Suprapubic skin (tissue), 4 donors: ENCODE data around the gene DNASE1. TPM values are rescaled to one million over a fixed set of nuclear protein-coding genes. Genes with fewer than 3 reads are reported as not detected.

Experiments
- DNase-seq, 2 donors: peaks; one replicate each; pipeline ENCODE4 v3.0.0-alpha.2; 2019; ENCODE audit warnings: low spot score in 2 of 2
- H3K27ac ChIP-seq: fragments of 200-600 bp; sonication (generic); one replicate; pipeline ENCODE4 v1.5.1; 2019
- H3K27me3 ChIP-seq: fragments of 200-600 bp; sonication (generic); one replicate; pipeline ENCODE4 v1.5.1; 2019
- H3K36me3 ChIP-seq: fragments of 200-600 bp; sonication (generic); one replicate; pipeline ENCODE4 v1.5.1; 2019
- H3K4me1 ChIP-seq: fragments of 200-600 bp; sonication (generic); one replicate; pipeline ENCODE4 v1.5.1; 2019
- H3K4me3 ChIP-seq: fragments of 200-600 bp; sonication (generic); one replicate; pipeline ENCODE4 v1.5.1; 2019; ENCODE audit warnings: mild to moderate bottlenecking
- H3K9me3 ChIP-seq: fragments of 200-600 bp; sonication (generic); one replicate; pipeline ENCODE4 v1.5.1; 2019
- EP300 ChIP-seq: sonication (generic); formaldehyde crosslinking; IDR thresholded peaks from one replicate; pipeline ENCODE4 v1.6.1; 2017; ENCODE audit warnings: antibody characterized with exemption
- POLR2A ChIP-seq, 2 donors: fragments of 450-650 bp; IDR thresholded peaks; one replicate each; pipeline ENCODE4 v1.6.1; 2017; ENCODE audit warnings: antibody characterized with exemption in 2 of 2, mild to moderate bottlenecking in 2 of 2, moderate library complexity in 2 of 2
- POLR2AphosphoS5 ChIP-seq, 3 donors: sonication (generic); formaldehyde crosslinking; IDR thresholded peaks; one replicate each; pipeline ENCODE4 v1.6.1; 2017; ENCODE audit warnings: antibody characterized with exemption in 3 of 3
- WGBS: methylation state at CpG from one replicate; pipeline ENCODE4 v1.1.5; 2018; 5-methylcytosine and 5-hydroxymethylcytosine counted together
- total RNA-seq, 4 donors: library from RNA; depleted of rRNA; stranded (reverse); fragments of >200 nt; gene quantifications; one replicate each; pipeline ENCODE4 v1.1.0, GENCODE V29; 2016
- TF ChIP-seq, protein P1 (sequence below), 2 donors: fragments of 200-600 bp in 1 of 2; fragments of 450-650 bp in 1 of 2; sonication (generic) in 1 of 2; IDR thresholded peaks; one replicate each; pipeline ENCODE4 v1.5.1; 2016 to 2019; ENCODE audit warnings: antibody characterized with exemption in 2 of 2, mild to moderate bottlenecking in 1 of 2, moderate library complexity in 1 of 2

The DNASE1 gene
- total RNA-seq, 4 donors from 2014 or later, result 11.0 to 32.7 (median 23.0) TPM

DNA sequence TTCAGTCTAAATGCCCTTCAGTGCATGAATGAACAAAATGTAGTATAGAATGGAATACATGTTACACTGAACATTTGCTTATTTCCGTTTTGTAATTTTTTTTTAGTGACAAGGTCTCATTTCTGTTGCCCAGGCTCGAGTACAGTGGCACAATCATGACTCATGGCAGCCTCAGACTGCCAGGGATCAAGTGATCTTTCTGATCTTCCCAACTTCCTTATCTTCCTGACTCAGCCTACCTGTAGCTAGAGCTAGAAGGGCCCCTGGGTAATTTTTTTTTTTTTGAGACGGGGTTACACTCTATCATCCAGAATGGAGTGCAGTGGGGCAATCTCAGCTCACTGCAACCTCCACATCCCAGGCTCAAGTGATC is 35.7 kb upstream of the DNASE1 start:
- H3K27ac ChIP-seq, result no peak overlapping the region
- no peaks in the 10 kb centered on the region for H3K4me1 ChIP-seq
- no peaks in the 10 kb centered on the region for H3K9me3 ChIP-seq
- TF ChIP-seq, protein P1, sequence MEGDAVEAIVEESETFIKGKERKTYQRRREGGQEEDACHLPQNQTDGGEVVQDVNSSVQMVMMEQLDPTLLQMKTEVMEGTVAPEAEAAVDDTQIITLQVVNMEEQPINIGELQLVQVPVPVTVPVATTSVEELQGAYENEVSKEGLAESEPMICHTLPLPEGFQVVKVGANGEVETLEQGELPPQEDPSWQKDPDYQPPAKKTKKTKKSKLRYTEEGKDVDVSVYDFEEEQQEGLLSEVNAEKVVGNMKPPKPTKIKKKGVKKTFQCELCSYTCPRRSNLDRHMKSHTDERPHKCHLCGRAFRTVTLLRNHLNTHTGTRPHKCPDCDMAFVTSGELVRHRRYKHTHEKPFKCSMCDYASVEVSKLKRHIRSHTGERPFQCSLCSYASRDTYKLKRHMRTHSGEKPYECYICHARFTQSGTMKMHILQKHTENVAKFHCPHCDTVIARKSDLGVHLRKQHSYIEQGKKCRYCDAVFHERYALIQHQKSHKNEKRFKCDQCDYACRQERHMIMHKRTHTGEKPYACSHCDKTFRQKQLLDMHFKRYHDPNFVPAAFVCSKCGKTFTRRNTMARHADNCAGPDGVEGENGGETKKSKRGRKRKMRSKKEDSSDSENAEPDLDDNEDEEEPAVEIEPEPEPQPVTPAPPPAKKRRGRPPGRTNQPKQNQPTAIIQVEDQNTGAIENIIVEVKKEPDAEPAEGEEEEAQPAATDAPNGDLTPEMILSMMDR (IDR thresholded peaks at IDR 0.05), result no peak
- TF ChIP-seq POLR2AphosphoS5 (IDR thresholded peaks at IDR 0.05), result no peak
- no peak for TF ChIP-seq POLR2A (IDR thresholded peaks at IDR 0.05)
- TF ChIP-seq EP300, result no peak
- H3K4me3 ChIP-seq, result no peak overlapping the region
- H3K36me3 ChIP-seq, result no peaks in the 10 kb centered on the region
- WGBS, result 63% methylated on average over 3 of the region's 3 CpGs
- no peaks in the 10 kb centered on the region for H3K27me3 ChIP-seq
- no peak for DNase-seq

DNA sequence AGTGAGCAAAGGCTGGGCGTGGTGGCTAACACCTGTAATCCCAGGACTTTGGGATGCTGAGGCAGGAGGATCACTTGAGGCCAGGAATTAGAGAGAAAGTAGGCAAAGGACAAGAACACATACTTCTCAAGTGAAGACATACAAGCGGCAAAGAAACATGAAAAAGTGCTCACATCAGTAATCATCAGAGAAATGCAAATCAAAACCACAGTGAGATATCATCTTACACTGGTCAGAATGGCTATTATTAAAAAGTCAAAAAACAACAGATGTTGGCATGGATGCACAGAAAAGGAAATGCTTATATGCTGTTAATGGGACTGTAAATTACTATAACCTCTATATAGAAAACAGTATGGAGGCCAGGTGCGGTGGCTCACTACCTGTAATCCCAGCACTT is 30.8 kb upstream of the DNASE1 start:
- no peak for TF ChIP-seq EP300
- TF ChIP-seq, protein P1 (IDR thresholded peaks at IDR 0.05), result no peak
- no peak for TF ChIP-seq POLR2A (IDR thresholded peaks at IDR 0.05)
- no peak for TF ChIP-seq POLR2AphosphoS5 (IDR thresholded peaks at IDR 0.05)
- Histone ChIP-seq H3K36me3 (no peaks in the 10 kb centered on the region), H3K4me3 (no peak overlapping the region), H3K27me3 (no peaks in the 10 kb centered on the region), H3K4me1 (no peaks in the 10 kb centered on the region), H3K27ac (no peak overlapping the region), H3K9me3 (no peaks in the 10 kb centered on the region)
- DNase-seq, result peak in 1 of 2 donors; percentile 21
- WGBS, result 86% methylated on average over 3 of the region's 3 CpGs

DNA sequence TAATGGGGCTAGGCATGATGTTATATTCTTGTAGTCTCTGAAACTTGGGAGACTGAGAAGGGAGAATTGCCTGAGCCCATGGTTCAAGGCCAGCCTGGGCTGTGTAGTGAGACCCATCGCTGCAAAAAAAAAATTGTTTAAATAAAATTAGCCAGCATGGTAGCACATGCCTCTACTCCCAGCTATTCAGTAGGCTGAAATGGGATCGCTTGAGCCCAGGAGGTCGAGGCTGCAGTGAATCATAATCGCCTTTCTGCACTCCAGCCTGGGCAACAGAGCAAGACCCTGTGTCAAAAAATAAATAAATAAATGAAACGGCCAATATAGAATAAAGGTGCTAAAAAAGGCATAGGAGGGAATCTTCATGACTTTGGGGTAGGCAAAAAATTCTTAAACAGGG is 29.2 kb upstream of the DNASE1 start:
- Histone ChIP-seq H3K36me3 (no peaks in the 10 kb centered on the region), H3K4me3 (no peak overlapping the region), H3K27me3 (no peaks in the 10 kb centered on the region), H3K4me1 (no peaks in the 10 kb centered on the region), H3K9me3 (no peaks in the 10 kb centered on the region), H3K27ac (no peak overlapping the region)
- no peak for TF ChIP-seq POLR2A (IDR thresholded peaks at IDR 0.05)
- no peak for TF ChIP-seq POLR2AphosphoS5 (IDR thresholded peaks at IDR 0.05)
- TF ChIP-seq EP300, result no peak
- TF ChIP-seq, protein P1 (IDR thresholded peaks at IDR 0.05), result no peak
- 92% methylated on average over 5 of the region's 5 CpGs for WGBS
- peak in 1 of 2 donors; percentile 15 for DNase-seq

DNA sequence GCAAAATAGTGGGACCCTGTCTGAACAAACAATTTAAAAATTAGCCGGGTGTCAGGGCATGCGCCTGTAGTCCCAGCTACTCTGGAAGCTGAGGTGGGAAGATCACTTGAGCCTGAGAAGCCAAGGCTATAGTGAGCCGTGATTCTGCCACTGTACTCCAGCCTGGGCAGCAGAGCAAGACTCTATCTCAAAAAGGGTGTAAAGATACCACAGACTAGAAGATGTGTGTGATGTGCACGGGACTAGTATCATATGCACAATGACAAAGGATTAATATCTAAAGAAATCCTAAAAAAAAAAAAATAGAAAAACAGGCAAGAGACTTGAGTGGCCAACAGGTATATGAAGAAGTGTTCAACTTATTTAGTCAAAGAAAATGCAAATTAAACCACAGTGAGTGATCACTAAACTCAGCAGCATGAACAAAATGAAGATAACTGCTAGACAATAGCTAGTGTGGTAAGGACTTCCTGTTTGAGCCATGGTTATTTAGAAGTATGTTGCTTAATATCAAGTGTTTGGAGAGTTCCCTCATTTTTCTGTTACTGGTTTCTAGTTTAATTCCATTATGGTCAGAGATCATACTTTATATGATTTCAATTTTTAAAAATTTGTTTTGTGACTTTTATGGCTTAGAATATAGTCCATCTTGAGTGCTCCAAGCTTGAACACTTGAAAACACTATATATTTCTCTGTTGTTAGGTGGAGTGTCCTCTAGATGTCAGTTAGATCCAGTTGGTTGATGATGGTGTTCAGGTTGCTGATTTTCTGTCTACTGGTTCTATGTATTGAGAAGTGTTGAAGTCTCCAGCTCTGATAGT is 28.4 kb upstream of the DNASE1 start:
- Histone ChIP-seq H3K36me3 (no peaks in the 10 kb centered on the region), H3K4me3 (no peak overlapping the region), H3K4me1 (no peaks in the 10 kb centered on the region), H3K27me3 (no peaks in the 10 kb centered on the region), H3K27ac (no peak overlapping the region), H3K9me3 (no peaks in the 10 kb centered on the region)
- TF ChIP-seq POLR2A (IDR thresholded peaks at IDR 0.05) (no peak), POLR2AphosphoS5 (IDR thresholded peaks at IDR 0.05) (no peak), EP300 (no peak)
- TF ChIP-seq, protein P1 (IDR thresholded peaks at IDR 0.05), result no peak
- WGBS, result 94% methylated on average over 4 of the region's 4 CpGs
- DNase-seq, result peak in 1 of 2 donors; percentile 13

DNA sequence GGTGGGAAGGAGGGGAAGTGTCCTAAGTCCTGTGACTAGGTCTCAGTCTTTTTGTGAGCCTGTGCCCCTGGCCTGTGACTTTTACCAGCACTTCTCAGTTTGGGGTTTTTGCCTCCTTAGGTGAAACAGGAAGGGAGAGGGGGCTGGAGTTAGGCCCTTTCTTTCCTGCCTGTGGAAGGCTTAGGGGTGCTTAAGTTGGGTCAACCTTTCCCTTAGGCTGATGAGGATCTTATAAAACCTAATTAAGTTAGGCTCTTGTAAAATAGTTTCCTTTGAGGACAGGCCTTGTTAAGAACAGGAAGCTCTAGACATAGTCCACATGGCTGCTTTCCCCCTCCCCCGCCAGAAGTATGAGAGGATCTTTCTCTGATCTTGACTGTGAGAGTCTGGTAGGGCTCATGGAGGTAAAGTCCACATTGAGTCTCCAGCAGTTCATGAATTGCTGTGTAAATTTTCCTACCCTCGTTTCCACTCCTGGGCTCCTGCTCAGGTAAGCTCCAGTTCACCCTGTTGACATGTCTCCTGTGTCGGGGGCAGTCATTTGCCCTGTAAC is 17.0 kb upstream of the DNASE1 start:
- Histone ChIP-seq H3K36me3 (peaks cover 9% of the 10 kb centered on the region), H3K9me3 (no peaks in the 10 kb centered on the region), H3K27me3 (no peaks in the 10 kb centered on the region), H3K27ac (no peak overlapping the region), H3K4me3 (no peak overlapping the region), H3K4me1 (peaks cover 1% of the 10 kb centered on the region)
- peak in 1 of 2 donors; percentile 20 for DNase-seq
- TF ChIP-seq POLR2A (IDR thresholded peaks at IDR 0.05), result no peak
- 87% methylated on average over 3 of the region's 3 CpGs for WGBS
